Upper lobe of left lung (tissue), 4 donors: ENCODE results near the gene NCF2.

ENCODE experiments used
- POLR2A ChIP-seq, 4 donors: fragments of 450-650 bp; IDR thresholded peaks; one replicate each; pipeline ENCODE4 v1.5.1; 2016 to 2017; ENCODE audit warnings: antibody characterized with exemption in 4 of 4, mild to moderate bottlenecking in 2 of 4
- POLR2AphosphoS5 ChIP-seq, 2 donors: sonication (generic); formaldehyde crosslinking; IDR thresholded peaks; one replicate each; pipeline ENCODE4 v1.5.1; 2017; ENCODE audit warnings: antibody characterized with exemption in 2 of 2
- TF ChIP-seq, protein P1 (sequence below), 6 experiments: fragments of 450-650 bp in 4 of 6; fragments of 200-600 bp in 2 of 6; sonication (generic) in 2 of 6; IDR thresholded peaks; one replicate each; pipeline ENCODE4 v1.5.1; 2016 to 2019; ENCODE audit warnings: antibody characterized with exemption in 6 of 6

DNA sequence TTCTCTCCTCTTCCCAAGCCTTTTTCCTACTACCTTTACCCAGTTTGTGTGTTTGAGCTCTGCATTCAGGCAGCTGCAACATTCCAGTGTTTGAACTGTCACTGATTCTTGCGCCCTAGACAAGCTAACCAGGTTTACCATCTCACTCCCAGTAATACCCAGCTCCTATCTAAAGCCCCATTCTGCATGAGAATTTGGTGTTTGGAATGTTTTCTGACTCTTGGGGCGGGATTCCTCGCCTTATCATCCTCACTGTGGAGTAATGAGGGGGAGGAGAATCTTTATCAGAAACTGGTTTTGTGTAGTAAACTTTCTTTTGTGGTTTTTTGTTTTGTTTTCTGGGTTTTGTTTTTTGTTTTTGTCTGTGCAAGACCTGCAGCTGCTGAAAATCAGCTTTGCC, 36.5 kb downstream of the NCF2 start:
- TF ChIP-seq, protein P1, sequence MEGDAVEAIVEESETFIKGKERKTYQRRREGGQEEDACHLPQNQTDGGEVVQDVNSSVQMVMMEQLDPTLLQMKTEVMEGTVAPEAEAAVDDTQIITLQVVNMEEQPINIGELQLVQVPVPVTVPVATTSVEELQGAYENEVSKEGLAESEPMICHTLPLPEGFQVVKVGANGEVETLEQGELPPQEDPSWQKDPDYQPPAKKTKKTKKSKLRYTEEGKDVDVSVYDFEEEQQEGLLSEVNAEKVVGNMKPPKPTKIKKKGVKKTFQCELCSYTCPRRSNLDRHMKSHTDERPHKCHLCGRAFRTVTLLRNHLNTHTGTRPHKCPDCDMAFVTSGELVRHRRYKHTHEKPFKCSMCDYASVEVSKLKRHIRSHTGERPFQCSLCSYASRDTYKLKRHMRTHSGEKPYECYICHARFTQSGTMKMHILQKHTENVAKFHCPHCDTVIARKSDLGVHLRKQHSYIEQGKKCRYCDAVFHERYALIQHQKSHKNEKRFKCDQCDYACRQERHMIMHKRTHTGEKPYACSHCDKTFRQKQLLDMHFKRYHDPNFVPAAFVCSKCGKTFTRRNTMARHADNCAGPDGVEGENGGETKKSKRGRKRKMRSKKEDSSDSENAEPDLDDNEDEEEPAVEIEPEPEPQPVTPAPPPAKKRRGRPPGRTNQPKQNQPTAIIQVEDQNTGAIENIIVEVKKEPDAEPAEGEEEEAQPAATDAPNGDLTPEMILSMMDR (IDR thresholded peaks at IDR 0.05), result no peak
- TF ChIP-seq POLR2A (IDR thresholded peaks at IDR 0.05) (no peak), POLR2AphosphoS5 (IDR thresholded peaks at IDR 0.05) (no peak)
